Ovary (tissue), 3 donors: ENCODE results near the gene BBS12.

Experiments
- CTCF ChIP-seq, 3 donors: fragments of 450-650 bp in 2 of 3; fragments of 200-600 bp in 1 of 3; IDR thresholded peaks; one replicate each; pipeline versions ENCODE4 v1.5.1 to v1.8.0; 2016 to 2022; ENCODE audit warnings: antibody characterized with exemption in 3 of 3, mild to moderate bottlenecking in 1 of 3
- EP300 ChIP-seq: sonication (generic); formaldehyde crosslinking; IDR thresholded peaks from one replicate; pipeline ENCODE4 v1.6.1; 2017; ENCODE audit warnings: antibody characterized with exemption
- POLR2A ChIP-seq: fragments of 450-650 bp; IDR thresholded peaks from one replicate; pipeline ENCODE4 v1.6.1; 2017; ENCODE audit warnings: antibody characterized with exemption, mild to moderate bottlenecking, moderate library complexity
- donor health status: DM: no; HTN: no; CAD: no.

- TF ChIP-seq CTCF (IDR thresholded peaks at IDR 0.05) (no peak), POLR2A (no peak), EP300 (no peak)
These were observed 33.3 kb downstream of the BBS12 start for GRCh38 chr4:122765692-122766352.
